Duodenal mucosa (tissue), 2 donors: ENCODE data around the gene EXOC4.

Source experiments
- H3K27ac ChIP-seq: one replicate; pipeline ENCODE4 v1.7.0; 2013; ENCODE audit warnings: low read depth, low read length
- H3K27me3 ChIP-seq, 2 donors: one replicate each; pipeline ENCODE4 v1.7.0; 2013; ENCODE audit warnings: low read length in 2 of 2, control low read depth in 1 of 2; ENCODE audit not compliant: insufficient read depth in 2 of 2, control insufficient read depth in 1 of 2
- H3K36me3 ChIP-seq, 2 donors: one replicate each; pipeline ENCODE4 v1.7.0; 2013; ENCODE audit warnings: low read length in 2 of 2, control low read depth in 1 of 2; ENCODE audit not compliant: insufficient read depth in 2 of 2, control insufficient read depth in 1 of 2
- H3K4me1 ChIP-seq, 2 donors: one replicate each; pipeline ENCODE4 v1.7.0; 2013; ENCODE audit warnings: low read length in 2 of 2, control low read depth in 1 of 2; ENCODE audit not compliant: insufficient read depth in 2 of 2, control insufficient read depth in 1 of 2
- H3K4me3 ChIP-seq, 2 donors: one replicate each; pipeline ENCODE4 v1.7.0; 2013; ENCODE audit warnings: low read length in 2 of 2, low read depth in 1 of 2
- H3K9ac ChIP-seq, 2 donors: one replicate each; pipeline ENCODE4 v1.7.0; 2013; ENCODE audit warnings: low read length in 2 of 2, low read depth in 1 of 2
- H3K9me3 ChIP-seq, 2 donors: one replicate each; pipeline ENCODE4 v1.7.0; 2013; ENCODE audit warnings: low read length in 2 of 2, control low read depth in 1 of 2; ENCODE audit not compliant: control insufficient read depth in 1 of 2

Gene EXOC4

GRCh38 chr7:133369130-133369529, 116.3 kb downstream of the EXOC4 start:
- Histone ChIP-seq H3K9me3 (no peaks in the 10 kb centered on the region), H3K4me1 (peaks cover 0 to 4% of the 10 kb centered on the region in 2 donors), H3K4me3 (no peak overlapping the region), H3K36me3 (no peaks in the 10 kb centered on the region), H3K27ac (no peak overlapping the region), H3K27me3 (no peaks in the 10 kb centered on the region), H3K9ac (no peak overlapping the region)

GRCh38 chr7:133371616-133372015, 118.7 kb downstream of the EXOC4 start:
- Histone ChIP-seq H3K36me3 (no peaks in the 10 kb centered on the region), H3K9ac (no peak overlapping the region), H3K4me3 (no peak overlapping the region), H3K27ac (no peak overlapping the region), H3K27me3 (no peaks in the 10 kb centered on the region), H3K9me3 (no peaks in the 10 kb centered on the region), H3K4me1 (peaks cover 0 to 4% of the 10 kb centered on the region in 2 donors)

- Histone ChIP-seq H3K9ac (no peak overlapping the region), H3K27ac (no peak overlapping the region), H3K4me3 (no peak overlapping the region), H3K27me3 (no peaks in the 10 kb centered on the region), H3K36me3 (no peaks in the 10 kb centered on the region), H3K9me3 (no peaks in the 10 kb centered on the region), H3K4me1 (peaks cover 0 to 4% of the 10 kb centered on the region in 2 donors)
These were observed 119.5 kb downstream of the EXOC4 start for GRCh38 chr7:133372337-133372736.

GRCh38 chr7:133376514-133376913, 123.6 kb downstream of the EXOC4 start:
- no peaks in the 10 kb centered on the region for H3K4me1 ChIP-seq
- no peaks in the 10 kb centered on the region for H3K9me3 ChIP-seq
- H3K36me3 ChIP-seq = no peaks in the 10 kb centered on the region
- H3K9ac ChIP-seq = no peak overlapping the region
- H3K4me3 ChIP-seq = no peak overlapping the region
- H3K27ac ChIP-seq = no peak overlapping the region
- no peaks in the 10 kb centered on the region for H3K27me3 ChIP-seq

GRCh38 chr7:133381965-133382364, 129.1 kb downstream of the EXOC4 start:
- no peak overlapping the region for H3K9ac ChIP-seq
- no peak overlapping the region for H3K27ac ChIP-seq
- no peaks in the 10 kb centered on the region for H3K27me3 ChIP-seq
- no peaks in the 10 kb centered on the region for H3K4me1 ChIP-seq
- no peaks in the 10 kb centered on the region for H3K9me3 ChIP-seq
- no peak overlapping the region for H3K4me3 ChIP-seq
- H3K36me3 ChIP-seq = no peaks in the 10 kb centered on the region

- Histone ChIP-seq H3K27ac (no peak overlapping the region), H3K9ac (no peak overlapping the region), H3K36me3 (no peaks in the 10 kb centered on the region), H3K9me3 (no peaks in the 10 kb centered on the region), H3K4me1 (no peaks in the 10 kb centered on the region), H3K27me3 (no peaks in the 10 kb centered on the region), H3K4me3 (no peak overlapping the region)
These were observed 130.1 kb downstream of the EXOC4 start for GRCh38 chr7:133382775-133383559.

- Histone ChIP-seq H3K9me3 (no peaks in the 10 kb centered on the region), H3K4me3 (no peak overlapping the region), H3K27me3 (no peaks in the 10 kb centered on the region), H3K27ac (no peak overlapping the region), H3K4me1 (no peaks in the 10 kb centered on the region), H3K36me3 (no peaks in the 10 kb centered on the region), H3K9ac (no peak overlapping the region)
These were observed 133.3 kb downstream of the EXOC4 start for GRCh38 chr7:133386205-133386604.

- Histone ChIP-seq H3K9me3 (no peaks in the 10 kb centered on the region), H3K27ac (no peak overlapping the region), H3K36me3 (no peaks in the 10 kb centered on the region), H3K27me3 (no peaks in the 10 kb centered on the region), H3K4me3 (no peak overlapping the region), H3K9ac (no peak overlapping the region), H3K4me1 (no peaks in the 10 kb centered on the region)
These were observed 136.8 kb downstream of the EXOC4 start for GRCh38 chr7:133389727-133390126.

GRCh38 chr7:133391206-133391605, 138.3 kb downstream of the EXOC4 start:
- H3K4me3 ChIP-seq = no peak overlapping the region
- no peaks in the 10 kb centered on the region for H3K9me3 ChIP-seq
- H3K27me3 ChIP-seq = no peaks in the 10 kb centered on the region
- no peak overlapping the region for H3K9ac ChIP-seq
- H3K27ac ChIP-seq = no peak overlapping the region
- H3K4me1 ChIP-seq = no peaks in the 10 kb centered on the region
- no peaks in the 10 kb centered on the region for H3K36me3 ChIP-seq

GRCh38 chr7:133394369-133394768, 141.5 kb downstream of the EXOC4 start:
- Histone ChIP-seq H3K4me3 (no peak overlapping the region), H3K9ac (no peak overlapping the region), H3K9me3 (no peaks in the 10 kb centered on the region)

More at GRCh38 chr7:133394369-133394768, 141.5 kb downstream of the EXOC4 start:
- H3K4me1 ChIP-seq = no peaks in the 10 kb centered on the region
- H3K36me3 ChIP-seq = no peaks in the 10 kb centered on the region
- H3K27ac ChIP-seq = no peak overlapping the region
- H3K27me3 ChIP-seq = no peaks in the 10 kb centered on the region
